Liver (tissue), 3 donors: ENCODE results near the gene BCHE.

ENCODE experiments used
- CTCF ChIP-seq: fragments of 150-350 bp; IDR thresholded peaks from 2 replicates; pipeline ENCODE4 v1.5.1; 2017; ENCODE audit warnings: improper control_type of control experiment, low read depth, low read length; ENCODE audit not compliant: missing input control
- EGR1 ChIP-seq, 2 donors: IDR thresholded peaks; 2 replicates each; pipeline ENCODE4 v1.6.1; 2016 to 2018; ENCODE audit warnings: antibody characterized with exemption in 2 of 2, low read depth in 2 of 2
- GABPA ChIP-seq, 2 donors: IDR thresholded peaks in 1 of 2; conservative IDR thresholded peaks in 1 of 2; 2 replicates each; pipeline ENCODE4 v1.6.1; 2016; ENCODE audit warnings: antibody characterized with exemption in 2 of 2, mild to moderate bottlenecking in 1 of 2, moderate library complexity in 1 of 2
- JUND ChIP-seq, 2 donors: IDR thresholded peaks; 2 replicates each; pipeline ENCODE4 v1.6.1; 2016; ENCODE audit warnings: antibody characterized with exemption in 2 of 2
- MAX ChIP-seq: IDR thresholded peaks from 2 replicates; pipeline ENCODE4 v1.6.1; 2016; ENCODE audit warnings: antibody characterized with exemption
- NR2F2 ChIP-seq: IDR thresholded peaks from 2 replicates; pipeline ENCODE4 v1.6.1; 2016; ENCODE audit warnings: antibody characterized with exemption
- RAD21 ChIP-seq, 2 donors: IDR thresholded peaks; 2 replicates each; pipeline ENCODE4 v1.6.1; 2016; ENCODE audit warnings: antibody characterized with exemption in 2 of 2, mild to moderate bottlenecking in 2 of 2
- RXRA ChIP-seq, 2 donors: IDR thresholded peaks; 2 replicates each; pipeline ENCODE4 v1.6.1; 2017 to 2018; ENCODE audit warnings: antibody characterized with exemption in 2 of 2, mild to moderate bottlenecking in 1 of 2
- SP1 ChIP-seq: IDR thresholded peaks from 2 replicates; pipeline ENCODE4 v1.6.1; 2018; ENCODE audit warnings: antibody characterized with exemption, mild to moderate bottlenecking
- TAF1 ChIP-seq: conservative IDR thresholded peaks from 2 replicates; pipeline ENCODE4 v1.6.1; 2016; ENCODE audit warnings: antibody characterized with exemption, mild to moderate bottlenecking
- YY1 ChIP-seq: IDR thresholded peaks from 2 replicates; pipeline ENCODE4 v1.6.1; 2016; ENCODE audit warnings: antibody characterized with exemption, mild to moderate bottlenecking
- TF ChIP-seq, protein P1 (sequence below): IDR thresholded peaks from 2 replicates; pipeline ENCODE4 v1.6.1; 2016; ENCODE audit warnings: antibody characterized with exemption, mild to moderate bottlenecking
- TF ChIP-seq, protein P2 (sequence below): IDR thresholded peaks from 2 replicates; pipeline ENCODE4 v1.6.1; 2016; ENCODE audit warnings: antibody characterized with exemption
- TF ChIP-seq, protein P3 (sequence below): IDR thresholded peaks from 2 replicates; pipeline ENCODE4 v1.6.1; 2016; ENCODE audit warnings: antibody characterized with exemption
- donor health status: healthy.
- donor health status: healthy.

- TF ChIP-seq CTCF (no peak), GABPA (IDR thresholded peaks at IDR 0.05 in 1 of 2, conservative IDR thresholded peaks at IDR 0.05 in 1 of 2) (no peak), SP1 (no peak), RXRA (IDR thresholded peaks at IDR 0.05) (no peak), JUND (IDR thresholded peaks at IDR 0.05) (no peak), EGR1 (IDR thresholded peaks at IDR 0.05; ENCODE audit: low read depth in 2 of 2) (no peak), TAF1 (no peak), NR2F2 (no peak), YY1 (no peak), RAD21 (IDR thresholded peaks at IDR 0.05) (no peak), MAX (no peak)
- TF ChIP-seq, protein P1, sequence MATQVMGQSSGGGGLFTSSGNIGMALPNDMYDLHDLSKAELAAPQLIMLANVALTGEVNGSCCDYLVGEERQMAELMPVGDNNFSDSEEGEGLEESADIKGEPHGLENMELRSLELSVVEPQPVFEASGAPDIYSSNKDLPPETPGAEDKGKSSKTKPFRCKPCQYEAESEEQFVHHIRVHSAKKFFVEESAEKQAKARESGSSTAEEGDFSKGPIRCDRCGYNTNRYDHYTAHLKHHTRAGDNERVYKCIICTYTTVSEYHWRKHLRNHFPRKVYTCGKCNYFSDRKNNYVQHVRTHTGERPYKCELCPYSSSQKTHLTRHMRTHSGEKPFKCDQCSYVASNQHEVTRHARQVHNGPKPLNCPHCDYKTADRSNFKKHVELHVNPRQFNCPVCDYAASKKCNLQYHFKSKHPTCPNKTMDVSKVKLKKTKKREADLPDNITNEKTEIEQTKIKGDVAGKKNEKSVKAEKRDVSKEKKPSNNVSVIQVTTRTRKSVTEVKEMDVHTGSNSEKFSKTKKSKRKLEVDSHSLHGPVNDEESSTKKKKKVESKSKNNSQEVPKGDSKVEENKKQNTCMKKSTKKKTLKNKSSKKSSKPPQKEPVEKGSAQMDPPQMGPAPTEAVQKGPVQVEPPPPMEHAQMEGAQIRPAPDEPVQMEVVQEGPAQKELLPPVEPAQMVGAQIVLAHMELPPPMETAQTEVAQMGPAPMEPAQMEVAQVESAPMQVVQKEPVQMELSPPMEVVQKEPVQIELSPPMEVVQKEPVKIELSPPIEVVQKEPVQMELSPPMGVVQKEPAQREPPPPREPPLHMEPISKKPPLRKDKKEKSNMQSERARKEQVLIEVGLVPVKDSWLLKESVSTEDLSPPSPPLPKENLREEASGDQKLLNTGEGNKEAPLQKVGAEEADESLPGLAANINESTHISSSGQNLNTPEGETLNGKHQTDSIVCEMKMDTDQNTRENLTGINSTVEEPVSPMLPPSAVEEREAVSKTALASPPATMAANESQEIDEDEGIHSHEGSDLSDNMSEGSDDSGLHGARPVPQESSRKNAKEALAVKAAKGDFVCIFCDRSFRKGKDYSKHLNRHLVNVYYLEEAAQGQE: no peak
- TF ChIP-seq, protein P2, sequence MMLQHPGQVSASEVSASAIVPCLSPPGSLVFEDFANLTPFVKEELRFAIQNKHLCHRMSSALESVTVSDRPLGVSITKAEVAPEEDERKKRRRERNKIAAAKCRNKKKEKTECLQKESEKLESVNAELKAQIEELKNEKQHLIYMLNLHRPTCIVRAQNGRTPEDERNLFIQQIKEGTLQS: no peak
- TF ChIP-seq, protein P3, sequence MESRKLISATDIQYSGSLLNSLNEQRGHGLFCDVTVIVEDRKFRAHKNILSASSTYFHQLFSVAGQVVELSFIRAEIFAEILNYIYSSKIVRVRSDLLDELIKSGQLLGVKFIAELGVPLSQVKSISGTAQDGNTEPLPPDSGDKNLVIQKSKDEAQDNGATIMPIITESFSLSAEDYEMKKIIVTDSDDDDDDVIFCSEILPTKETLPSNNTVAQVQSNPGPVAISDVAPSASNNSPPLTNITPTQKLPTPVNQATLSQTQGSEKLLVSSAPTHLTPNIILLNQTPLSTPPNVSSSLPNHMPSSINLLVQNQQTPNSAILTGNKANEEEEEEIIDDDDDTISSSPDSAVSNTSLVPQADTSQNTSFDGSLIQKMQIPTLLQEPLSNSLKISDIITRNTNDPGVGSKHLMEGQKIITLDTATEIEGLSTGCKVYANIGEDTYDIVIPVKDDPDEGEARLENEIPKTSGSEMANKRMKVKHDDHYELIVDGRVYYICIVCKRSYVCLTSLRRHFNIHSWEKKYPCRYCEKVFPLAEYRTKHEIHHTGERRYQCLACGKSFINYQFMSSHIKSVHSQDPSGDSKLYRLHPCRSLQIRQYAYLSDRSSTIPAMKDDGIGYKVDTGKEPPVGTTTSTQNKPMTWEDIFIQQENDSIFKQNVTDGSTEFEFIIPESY: no peak
Measured at GRCh38 chr3:165775824-165776223, 61.4 kb downstream of the BCHE start.
